ENCODE results near the gene LOXL1.
A peak's percentile ranks its signal among the peaks of the same experiment; 100 is the strongest.

Gene LOXL1

GRCh38 chr15:73942751-73943270 lies 16.5 kb downstream of the LOXL1 start:
- intact Hi-C loops (cut with micrococcal nuclease): no loop called here
- Mint-ChIP-seq H3K4me1 (ENCODE audit: low read depth) (peaks cover 7% of the 10 kb centered on the region), H3K4me3 (no peak overlapping the region), H3K36me3 (ENCODE audit: low read depth) (no peaks in the 10 kb centered on the region), H3K27ac (no peak overlapping the region), H3K27me3 (peaks cover 2% of the 10 kb centered on the region), H3K9me3 (no peaks in the 10 kb centered on the region)

- intact Hi-C loops (cut with micrococcal nuclease): no loop called here
- Mint-ChIP-seq H3K4me3 (no peak overlapping the region), H3K36me3 (ENCODE audit: low read depth) (no peaks in the 10 kb centered on the region), H3K9me3 (no peaks in the 10 kb centered on the region), H3K4me1 (ENCODE audit: low read depth) (peaks cover 7% of the 10 kb centered on the region), H3K27ac (no peak overlapping the region), H3K27me3 (peaks cover 2% of the 10 kb centered on the region)
Measured at GRCh38 chr15:73944161-73945129, 18.2 kb downstream of the LOXL1 start.

GRCh38 chr15:73945130-73945508 lies 18.9 kb downstream of the LOXL1 start:
- H3K4me3 Mint-ChIP-seq: no peak overlapping the region
- no peaks in the 10 kb centered on the region for H3K9me3 Mint-ChIP-seq
- peaks cover 2% of the 10 kb centered on the region for H3K27me3 Mint-ChIP-seq
- H3K36me3 Mint-ChIP-seq (ENCODE audit: low read depth): no peaks in the 10 kb centered on the region
- peaks cover 7% of the 10 kb centered on the region for H3K4me1 Mint-ChIP-seq (ENCODE audit: low read depth)
- intact Hi-C loops (cut with micrococcal nuclease): no loop called here
- no peak overlapping the region for H3K27ac Mint-ChIP-seq

GRCh38 chr15:73946046-73946721 lies 19.9 kb downstream of the LOXL1 start:
- peaks cover 2% of the 10 kb centered on the region for H3K27me3 Mint-ChIP-seq

GRCh38 chr15:73946795-73947370 lies 20.6 kb downstream of the LOXL1 start:
- Mint-ChIP-seq H3K36me3 (ENCODE audit: low read depth) (no peaks in the 10 kb centered on the region), H3K27me3 (peaks cover 2% of the 10 kb centered on the region), H3K9me3 (no peaks in the 10 kb centered on the region), H3K27ac (no peak overlapping the region), H3K4me3 (no peak overlapping the region), H3K4me1 (ENCODE audit: low read depth) (peaks cover 16% of the 10 kb centered on the region)
- intact Hi-C loops (cut with micrococcal nuclease): no loop called here

More at GRCh38 chr15:73946046-73946721, 19.9 kb downstream of the LOXL1 start:
- no peaks in the 10 kb centered on the region for H3K36me3 Mint-ChIP-seq (ENCODE audit: low read depth)
- intact Hi-C loops (cut with micrococcal nuclease): no loop called here
- no peak overlapping the region for H3K4me3 Mint-ChIP-seq
- no peaks in the 10 kb centered on the region for H3K9me3 Mint-ChIP-seq
- H3K27ac Mint-ChIP-seq: no peak overlapping the region
- H3K4me1 Mint-ChIP-seq (ENCODE audit: low read depth): peaks cover 13% of the 10 kb centered on the region

- H3K36me3 Mint-ChIP-seq (ENCODE audit: low read depth): no peaks in the 10 kb centered on the region
- no peak overlapping the region for H3K4me3 Mint-ChIP-seq
- no peaks in the 10 kb centered on the region for H3K9me3 Mint-ChIP-seq
- H3K27ac Mint-ChIP-seq: no peak overlapping the region
- intact Hi-C loops (cut with micrococcal nuclease): no loop called here
- H3K27me3 Mint-ChIP-seq: peaks cover 4% of the 10 kb centered on the region
- H3K4me1 Mint-ChIP-seq (ENCODE audit: low read depth): peaks cover 16% of the 10 kb centered on the region
Measured at GRCh38 chr15:73947651-73948050, 21.4 kb downstream of the LOXL1 start.

- H3K4me1 Mint-ChIP-seq (ENCODE audit: low read depth): peaks cover 16% of the 10 kb centered on the region
- no peak overlapping the region for H3K27ac Mint-ChIP-seq
- H3K4me3 Mint-ChIP-seq: no peak overlapping the region
- no peaks in the 10 kb centered on the region for H3K9me3 Mint-ChIP-seq
- peaks cover 4% of the 10 kb centered on the region for H3K27me3 Mint-ChIP-seq
- intact Hi-C loops (cut with micrococcal nuclease): no loop called here
- no peaks in the 10 kb centered on the region for H3K36me3 Mint-ChIP-seq (ENCODE audit: low read depth)
Measured at GRCh38 chr15:73948396-73948795, 22.1 kb downstream of the LOXL1 start.

GRCh38 chr15:73948982-73949381 lies 22.7 kb downstream of the LOXL1 start:
- H3K9me3 Mint-ChIP-seq: no peaks in the 10 kb centered on the region
- H3K4me3 Mint-ChIP-seq: no peak overlapping the region
- peaks cover 6% of the 10 kb centered on the region for H3K27me3 Mint-ChIP-seq
- intact Hi-C loops (cut with micrococcal nuclease): no loop called here
- H3K4me1 Mint-ChIP-seq (ENCODE audit: low read depth): peaks cover 16% of the 10 kb centered on the region
- H3K27ac Mint-ChIP-seq: no peak overlapping the region
- H3K36me3 Mint-ChIP-seq (ENCODE audit: low read depth): no peaks in the 10 kb centered on the region

GRCh38 chr15:73949496-73949895 lies 23.2 kb downstream of the LOXL1 start:
- Mint-ChIP-seq H3K27ac (no peak overlapping the region), H3K36me3 (ENCODE audit: low read depth) (no peaks in the 10 kb centered on the region), H3K27me3 (peaks cover 7% of the 10 kb centered on the region), H3K4me3 (no peak overlapping the region), H3K4me1 (ENCODE audit: low read depth) (peaks cover 16% of the 10 kb centered on the region), H3K9me3 (no peaks in the 10 kb centered on the region)
- intact Hi-C loops (cut with micrococcal nuclease): no loop called here

- Mint-ChIP-seq H3K4me1 (ENCODE audit: low read depth) (peaks cover 16% of the 10 kb centered on the region), H3K27ac (no peak overlapping the region), H3K9me3 (no peaks in the 10 kb centered on the region), H3K36me3 (ENCODE audit: low read depth) (no peaks in the 10 kb centered on the region), H3K27me3 (peaks cover 8% of the 10 kb centered on the region), H3K4me3 (no peak overlapping the region)
- intact Hi-C loops (cut with micrococcal nuclease): no loop called here
Measured at GRCh38 chr15:73950479-73950830, 24.2 kb downstream of the LOXL1 start.

GRCh38 chr15:73950831-73951561 lies 24.7 kb downstream of the LOXL1 start:
- Mint-ChIP-seq H3K4me1 (ENCODE audit: low read depth) (peaks cover 14% of the 10 kb centered on the region), H3K4me3 (no peak overlapping the region), H3K36me3 (ENCODE audit: low read depth) (no peaks in the 10 kb centered on the region), H3K27me3 (peaks cover 10% of the 10 kb centered on the region), H3K27ac (peak overlapping the region; percentile 64), H3K9me3 (no peaks in the 10 kb centered on the region)
- intact Hi-C loops (cut with micrococcal nuclease): loop anchor here (1.0 kb wide), 1 partner anchor 13 kb away; no protein-coding TSS in a partner anchor

- H3K27me3 Mint-ChIP-seq: peaks cover 12% of the 10 kb centered on the region
- intact Hi-C loops (cut with micrococcal nuclease): loop anchor here (1.0 kb wide), 1 partner anchor 13 kb away; no protein-coding TSS in a partner anchor
Measured at GRCh38 chr15:73951601-73952000, 25.3 kb downstream of the LOXL1 start.

GRCh38 chr15:73952171-73952912 lies 26.1 kb downstream of the LOXL1 start:
- peaks cover 21% of the 10 kb centered on the region for H3K4me1 Mint-ChIP-seq (ENCODE audit: low read depth)

More at GRCh38 chr15:73951601-73952000, 25.3 kb downstream of the LOXL1 start:
- Mint-ChIP-seq H3K9me3 (no peaks in the 10 kb centered on the region), H3K4me3 (no peak overlapping the region), H3K36me3 (ENCODE audit: low read depth) (no peaks in the 10 kb centered on the region), H3K27ac (peak overlapping the region; percentile 64), H3K4me1 (ENCODE audit: low read depth) (peaks cover 14% of the 10 kb centered on the region)

More at GRCh38 chr15:73952171-73952912, 26.1 kb downstream of the LOXL1 start:
- H3K4me3 Mint-ChIP-seq: no peak overlapping the region
- intact Hi-C loops (cut with micrococcal nuclease): no loop called here
- peaks cover 18% of the 10 kb centered on the region for H3K27me3 Mint-ChIP-seq
- no peaks in the 10 kb centered on the region for H3K36me3 Mint-ChIP-seq (ENCODE audit: low read depth)
- H3K9me3 Mint-ChIP-seq: no peaks in the 10 kb centered on the region
- H3K27ac Mint-ChIP-seq: peak overlapping the region; percentile 64

All from dendritic cell treated with granulocyte-macrophage colony-stimulating factor and Interleukin-4, amounts not matched to agents 40 ng/mL and 50 ng/mL, for 4 days (primary cell).